Measurements from ENCODE around the gene CIROP. TPM values are rescaled to one million over a fixed set of nuclear protein-coding genes. Genes with fewer than 3 reads are reported as not detected.

The CIROP gene
- total and polyA plus RNA-seq, 9 donors: not detected

GRCh38 chr14:23056145-23056955 is 48.4 kb downstream of the CIROP start:
- peak; percentile 59 for DNase-seq
- Histone ChIP-seq H3K27me3 (ENCODE audit: control insufficient read depth, insufficient read depth, low read length) (no peaks in the 10 kb centered on the region), H3K36me3 (ENCODE audit: control insufficient read depth, insufficient read depth, low read length) (peaks cover 28% of the 10 kb centered on the region), H3K4me3 (ENCODE audit: low read length) (peak overlapping the region; percentile 47), H3K9me3 (replicated peaks; ENCODE audit: control insufficient read depth, low read depth, low read length) (no peaks in the 10 kb centered on the region), H3K27ac (ENCODE audit: low read length) (no peak overlapping the region), H3K4me1 (ENCODE audit: control insufficient read depth, insufficient read depth, low read length) (peaks cover 20% of the 10 kb centered on the region)
- 5% methylated on average over 12 of the region's 17 CpGs for WGBS (ENCODE audit: insufficient coverage)

GRCh38 chr14:23055621-23056144 is 49.1 kb downstream of the CIROP start:
- peaks cover 20% of the 10 kb centered on the region for H3K4me1 ChIP-seq (ENCODE audit: control insufficient read depth, insufficient read depth, low read length)
- peak; percentile 33 for DNase-seq
- H3K9me3 ChIP-seq (replicated peaks; ENCODE audit: control insufficient read depth, low read depth, low read length): no peaks in the 10 kb centered on the region
- WGBS (ENCODE audit: insufficient coverage): 69% methylated on average over 3 of the region's 6 CpGs
- no peak overlapping the region for H3K27ac ChIP-seq (ENCODE audit: low read length)
- H3K4me3 ChIP-seq (ENCODE audit: low read length): no peak overlapping the region
- peaks cover 21% of the 10 kb centered on the region for H3K36me3 ChIP-seq (ENCODE audit: control insufficient read depth, insufficient read depth, low read length)
- no peaks in the 10 kb centered on the region for H3K27me3 ChIP-seq (ENCODE audit: control insufficient read depth, insufficient read depth, low read length)

- H3K9me3 ChIP-seq (replicated peaks; ENCODE audit: control insufficient read depth, low read depth, low read length): no peaks in the 10 kb centered on the region
- peaks cover 16% of the 10 kb centered on the region for H3K36me3 ChIP-seq (ENCODE audit: control insufficient read depth, insufficient read depth, low read length)
- DNase-seq: no peak
- H3K4me3 ChIP-seq (ENCODE audit: low read length): no peak overlapping the region
- WGBS (ENCODE audit: insufficient coverage): 94% methylated on average over 11 of the region's 12 CpGs
- H3K4me1 ChIP-seq (ENCODE audit: control insufficient read depth, insufficient read depth, low read length): peaks cover 20% of the 10 kb centered on the region
- H3K27ac ChIP-seq (ENCODE audit: low read length): no peak overlapping the region
- H3K27me3 ChIP-seq (ENCODE audit: control insufficient read depth, insufficient read depth, low read length): no peaks in the 10 kb centered on the region
These were observed 49.6 kb downstream of the CIROP start for GRCh38 chr14:23055147-23055550.

- Histone ChIP-seq H3K27ac (ENCODE audit: low read length) (no peak overlapping the region), H3K4me1 (ENCODE audit: control insufficient read depth, insufficient read depth, low read length) (peaks cover 20% of the 10 kb centered on the region), H3K4me3 (ENCODE audit: low read length) (no peak overlapping the region), H3K9me3 (replicated peaks; ENCODE audit: control insufficient read depth, low read depth, low read length) (no peaks in the 10 kb centered on the region), H3K27me3 (ENCODE audit: control insufficient read depth, insufficient read depth, low read length) (no peaks in the 10 kb centered on the region), H3K36me3 (ENCODE audit: control insufficient read depth, insufficient read depth, low read length) (peaks cover 11% of the 10 kb centered on the region)
- WGBS (ENCODE audit: insufficient coverage): 63% methylated on average over 9 of the region's 17 CpGs
- no peak for DNase-seq
These were observed 50.6 kb downstream of the CIROP start for GRCh38 chr14:23054000-23054811.

- DNase-seq: no peak
- 98% methylated on average over 4 of the region's 10 CpGs for WGBS (ENCODE audit: insufficient coverage)
- Histone ChIP-seq H3K4me3 (ENCODE audit: low read length) (no peak overlapping the region), H3K27ac (ENCODE audit: low read length) (no peak overlapping the region), H3K27me3 (ENCODE audit: control insufficient read depth, insufficient read depth, low read length) (no peaks in the 10 kb centered on the region), H3K36me3 (ENCODE audit: control insufficient read depth, insufficient read depth, low read length) (peaks cover 8% of the 10 kb centered on the region), H3K9me3 (replicated peaks; ENCODE audit: control insufficient read depth, low read depth, low read length) (no peaks in the 10 kb centered on the region), H3K4me1 (ENCODE audit: control insufficient read depth, insufficient read depth, low read length) (peaks cover 20% of the 10 kb centered on the region)
These were observed 51.4 kb downstream of the CIROP start for GRCh38 chr14:23053426-23053825.

- H3K4me3 ChIP-seq (ENCODE audit: low read length): no peak overlapping the region
These were observed 52.1 kb downstream of the CIROP start for GRCh38 chr14:23052671-23053070.

GRCh38 chr14:23052182-23052623 is 52.6 kb downstream of the CIROP start:
- no peak overlapping the region for H3K4me3 ChIP-seq (ENCODE audit: low read length)
- DNase-seq: no peak
- 75% methylated on average over 6 of the region's 14 CpGs for WGBS (ENCODE audit: insufficient coverage)
- H3K27ac ChIP-seq (ENCODE audit: low read length): no peak overlapping the region
- H3K36me3 ChIP-seq (ENCODE audit: control insufficient read depth, insufficient read depth, low read length): peaks cover 7% of the 10 kb centered on the region
- peaks cover 18% of the 10 kb centered on the region for H3K4me1 ChIP-seq (ENCODE audit: control insufficient read depth, insufficient read depth, low read length)
- H3K9me3 ChIP-seq (replicated peaks; ENCODE audit: control insufficient read depth, low read depth, low read length): no peaks in the 10 kb centered on the region
- no peaks in the 10 kb centered on the region for H3K27me3 ChIP-seq (ENCODE audit: control insufficient read depth, insufficient read depth, low read length)

More at GRCh38 chr14:23052671-23053070, 52.1 kb downstream of the CIROP start:
- WGBS (ENCODE audit: insufficient coverage): no CpG with 5 or more reads among the region's 3 CpGs
- H3K27ac ChIP-seq (ENCODE audit: low read length): no peak overlapping the region
- no peaks in the 10 kb centered on the region for H3K9me3 ChIP-seq (replicated peaks; ENCODE audit: control insufficient read depth, low read depth, low read length)
- no peaks in the 10 kb centered on the region for H3K27me3 ChIP-seq (ENCODE audit: control insufficient read depth, insufficient read depth, low read length)
- DNase-seq: no peak
- H3K4me1 ChIP-seq (ENCODE audit: control insufficient read depth, insufficient read depth, low read length): peaks cover 18% of the 10 kb centered on the region
- peaks cover 7% of the 10 kb centered on the region for H3K36me3 ChIP-seq (ENCODE audit: control insufficient read depth, insufficient read depth, low read length)

GRCh38 chr14:23051141-23052057 is 53.4 kb downstream of the CIROP start:
- DNase-seq: no peak
- Histone ChIP-seq H3K4me1 (ENCODE audit: control insufficient read depth, insufficient read depth, low read length) (peaks cover 11% of the 10 kb centered on the region), H3K36me3 (ENCODE audit: control insufficient read depth, insufficient read depth, low read length) (peaks cover 7% of the 10 kb centered on the region), H3K27ac (ENCODE audit: low read length) (no peak overlapping the region), H3K9me3 (replicated peaks; ENCODE audit: control insufficient read depth, low read depth, low read length) (no peaks in the 10 kb centered on the region), H3K4me3 (ENCODE audit: low read length) (no peak overlapping the region), H3K27me3 (ENCODE audit: control insufficient read depth, insufficient read depth, low read length) (no peaks in the 10 kb centered on the region)
- 33% methylated on average over 1 of the region's 5 CpGs for WGBS (ENCODE audit: insufficient coverage)
